ENCODE data around the gene CD6. TPM values are rescaled to one million over a fixed set of nuclear protein-coding genes. Genes with fewer than 3 reads are reported as not detected.

CD6 gene
- under 0.01 TPM in 1 of 2 replicates, not detected in the other for total RNA-seq

DNA sequence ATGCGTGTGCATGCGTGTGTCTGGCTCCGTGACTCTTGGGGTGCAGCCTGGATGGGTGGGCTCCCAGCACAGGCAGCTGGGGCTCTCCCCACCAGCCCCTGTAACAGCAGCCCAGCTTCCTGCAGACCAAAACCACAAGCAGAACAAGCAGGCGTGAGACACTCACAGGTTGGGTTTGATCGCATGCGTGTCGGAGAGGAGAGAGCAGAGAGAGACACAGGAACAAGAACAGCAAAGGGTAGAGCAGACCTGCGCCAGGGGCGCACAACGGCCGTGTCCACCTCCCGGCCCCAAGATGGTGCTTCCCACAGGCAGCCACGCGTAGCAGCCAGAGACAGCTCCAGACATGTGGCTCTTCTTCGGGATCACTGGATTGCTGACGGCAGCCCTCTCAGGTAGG lies at the start of gene CD6:
TSS of gene CD6 (plus strand) at position 161 of the 400 bp plus-strand sequence. CDS start at position 347, 186 bp downstream.

DNA sequence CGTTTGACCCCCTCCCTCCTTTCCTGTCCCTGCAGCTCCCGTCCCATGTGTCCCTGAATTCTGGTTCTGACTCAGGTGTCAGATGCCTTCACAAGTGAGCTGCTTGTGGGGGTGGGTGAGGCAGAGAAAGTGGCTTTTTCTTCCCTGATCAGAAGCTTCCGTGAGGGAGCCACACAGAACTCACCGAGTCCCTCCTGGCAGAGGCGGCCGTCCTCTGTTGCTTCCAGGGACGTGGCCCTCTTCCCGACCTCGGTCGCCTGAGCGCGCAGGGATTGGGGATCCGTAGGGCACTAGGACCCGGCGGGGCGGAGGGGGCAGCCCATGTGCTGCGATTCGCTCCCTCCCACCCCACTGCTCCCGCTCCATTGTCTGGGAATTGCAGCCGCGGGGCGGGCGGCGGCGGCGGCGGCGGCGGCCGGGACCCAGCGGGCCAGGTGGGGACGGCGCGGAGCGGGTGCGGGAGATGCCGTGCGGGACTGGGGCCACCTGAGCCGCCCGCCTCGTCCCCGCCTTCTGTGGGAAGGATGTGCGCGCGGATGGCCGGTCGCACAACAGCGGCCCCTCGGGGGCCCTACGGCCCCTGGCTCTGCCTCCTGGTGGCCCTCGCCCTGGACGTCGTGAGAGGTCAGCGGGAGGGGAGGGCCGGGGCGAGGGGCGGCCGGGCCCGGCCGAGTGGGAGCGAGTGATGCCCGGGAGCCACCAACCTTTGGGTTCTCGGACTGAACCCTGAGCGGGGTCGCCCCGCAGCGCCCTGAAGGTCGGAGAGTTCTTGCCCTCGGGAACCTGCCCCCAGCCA lies 47.2 kb upstream of the CD6 start, which contains the start of gene TMEM132A:
TSS of gene TMEM132A (plus strand) at position 351 of the 796 bp plus-strand sequence. CDS start at position 525, 174 bp downstream.

DNA sequence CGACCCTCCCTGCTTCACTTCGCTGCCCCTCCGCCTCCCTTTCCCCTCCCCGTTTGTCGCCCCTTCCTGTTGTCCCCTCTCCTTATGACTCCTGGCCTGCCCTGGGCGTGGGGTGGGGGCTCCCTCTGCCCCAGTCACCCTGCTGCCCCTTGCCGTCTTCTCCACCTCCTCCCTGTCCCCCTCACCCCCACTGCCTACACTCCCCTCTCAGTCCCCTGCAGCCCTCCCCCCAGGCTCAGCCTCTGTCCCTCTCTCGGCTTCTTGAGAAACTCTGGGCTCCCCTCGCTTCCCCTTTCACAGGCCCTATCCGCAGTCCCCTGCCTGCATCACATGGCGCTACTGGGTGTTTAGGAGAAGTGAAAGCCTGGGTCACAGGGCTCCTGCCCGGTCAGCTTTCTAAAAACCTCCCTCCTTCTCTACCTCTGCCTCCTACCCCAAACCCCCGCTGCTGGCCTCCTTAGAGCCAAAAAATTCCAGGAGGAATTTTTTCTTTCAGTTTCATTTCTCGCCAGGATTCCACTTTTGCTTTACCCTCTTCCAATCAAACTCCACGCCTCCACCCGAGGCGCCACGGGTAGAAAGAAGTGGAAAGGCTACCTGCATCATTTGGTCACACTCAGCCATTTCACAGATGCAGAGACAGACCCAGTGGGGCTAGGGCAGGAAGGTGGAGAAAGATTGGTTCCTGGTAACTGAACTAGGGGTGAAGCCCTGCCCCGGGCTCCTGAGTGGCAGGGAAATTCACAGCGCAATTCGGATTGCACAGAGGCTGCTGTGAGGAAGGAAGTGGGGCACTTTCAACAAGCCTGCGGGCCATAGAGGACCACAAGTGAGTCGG lies 19.4 kb upstream of the CD6 start, which contains the start of gene SLC15A3:
TSS of gene SLC15A3 (minus strand) at position 273 of the 838 bp plus-strand sequence. CDS start 625 bp downstream, outside the sequence.

Other genes starting within 250 kb of the CD6 start
- gene MS4A18, start 247.0 kb upstream of the CD6 start, total RNA-seq: not detected in 2 replicates
- not detected in 2 replicates for gene MS4A15, start 214.8 kb upstream of the CD6 start, total RNA-seq
- gene MS4A10, start 186.3 kb upstream of the CD6 start, total RNA-seq: not detected in 2 replicates
- gene CCDC86, start 129.6 kb upstream of the CD6 start, total RNA-seq: 5.7 and 15.2 TPM in 2 replicates
- 0.06 TPM in 1 of 2 replicates, not detected in the other for gene PTGDR2, start 115.7 kb upstream of the CD6 start, total RNA-seq
- gene ZP1, start 104.1 kb upstream of the CD6 start, total RNA-seq: not detected in 2 replicates
- 33.8 and 48.3 TPM in 2 replicates for gene PRPF19, start 65.1 kb upstream of the CD6 start, total RNA-seq
- gene TMEM109, start 57.5 kb upstream of the CD6 start, total RNA-seq: 72.2 and 114 TPM in 2 replicates
- 40.2 and 137 TPM in 2 replicates for gene TMEM132A, start 47.2 kb upstream of the CD6 start, total RNA-seq
- 11.5 and 13.2 TPM in 2 replicates for gene SLC15A3, start 19.5 kb upstream of the CD6 start, total RNA-seq
- gene CD5, start 130.8 kb downstream of the CD6 start, total RNA-seq: not detected in 2 replicates
- gene VPS37C, start 189.7 kb downstream of the CD6 start, total RNA-seq: 5.3 and 11.0 TPM in 2 replicates
- not detected in 2 replicates for gene PGA3, start 231.8 kb downstream of the CD6 start, total RNA-seq

Measured in bladder microvascular endothelial cell (primary cell).